K562 (cell line): ENCODE data around the gene LAPTM5. TPM values are rescaled to one million over a fixed set of nuclear protein-coding genes. Genes with fewer than 3 reads are reported as not detected.

Experiments
- ARHGAP35 ChIP-seq: fragments of 450-650 bp; IDR thresholded peaks from 2 replicates; pipeline ENCODE4 v1.6.1; 2018; ENCODE audit not compliant: partially characterized antibody
- CEBPB ChIP-seq: fragments of 450-650 bp; IDR thresholded peaks from 2 replicates; pipeline ENCODE4 v1.6.1; 2016; ENCODE audit warnings: missing genetic modification characterization, missing compliant biosample characterization
- E2F8 ChIP-seq: fragments of 450-650 bp; IDR thresholded peaks from 2 replicates; pipeline ENCODE4 v1.7.1; 2018; ENCODE audit warnings: mild to moderate bottlenecking, low read depth; ENCODE audit not compliant: partially characterized antibody
- ERF ChIP-seq: fragments of 450-650 bp; formaldehyde crosslinking; IDR thresholded peaks from 2 replicates; pipeline ENCODE4 v1.4.0; 2020; ENCODE audit warnings: mild to moderate bottlenecking, mixed read lengths
- PCBP2 ChIP-seq: fragments of 200-400 bp; formaldehyde crosslinking; IDR thresholded peaks from 2 replicates; pipeline ENCODE4 v1.6.1; 2018; ENCODE audit warnings: low read length, low read depth, mild to moderate bottlenecking, moderate library complexity; ENCODE audit not compliant: poor library complexity, severe bottlenecking
- RBFOX2 ChIP-seq: fragments of 200-400 bp; formaldehyde crosslinking; IDR thresholded peaks from 2 replicates; pipeline ENCODE4 v1.6.1; 2017; ENCODE audit warnings: low read depth, mild to moderate bottlenecking, low read length, moderate library complexity
- RBM25 ChIP-seq: fragments of 200-400 bp; formaldehyde crosslinking; IDR thresholded peaks from 2 replicates; pipeline ENCODE4 v1.6.1; 2018; ENCODE audit warnings: low read length, low read depth, moderate library complexity; ENCODE audit not compliant: severe bottlenecking
- RFX7 ChIP-seq: fragments of 250-450 bp; sonication (Bioruptor Pico); IDR thresholded peaks from 2 replicates; pipeline ENCODE4 v1.5.1; 2021; ENCODE audit warnings: mild to moderate bottlenecking
- TCF7L2 ChIP-seq: fragments of 150-350 bp; IDR thresholded peaks from 2 replicates; pipeline ENCODE4 v1.6.1; 2016; ENCODE audit warnings: low read depth, mild to moderate bottlenecking, low read length, moderate library complexity
- TEAD1 ChIP-seq, 2 experiments: fragments of 450-650 bp in 1 of 2; sonication (generic) in 1 of 2; formaldehyde crosslinking; IDR thresholded peaks; 2 replicates each; pipeline versions ENCODE4 v1.4.0 to v1.8.0; 2020 to 2022; ENCODE audit warnings: mild to moderate bottlenecking in 2 of 2, missing genetic modification reagents in 1 of 2
- ZNF184 ChIP-seq: sonication (generic); formaldehyde crosslinking; IDR thresholded peaks from 2 replicates; pipeline ENCODE4 v1.5.0; 2020; ENCODE audit warnings: missing genetic modification reagents
- ZNF384 ChIP-seq: IDR thresholded peaks from 2 replicates; pipeline ENCODE4 v1.6.1; 2012; ENCODE audit warnings: low read depth, low read length, improper control_type of control experiment
- ZZZ3 ChIP-seq: fragments of 450-650 bp; IDR thresholded peaks from 2 replicates; pipeline ENCODE4 v1.6.1; 2016; ENCODE audit warnings: antibody characterized with exemption, mild to moderate bottlenecking, moderate library complexity
- polyA plus RNA-seq, 8 experiments: library from polyadenylated mRNA; depleted of rRNA in 4 of 8; stranded (reverse) in 5 of 8; unstranded in 3 of 8; fragments of >200 nt; fragmentation: Nextera tagmentation in 2 of 8; fragmentation: Illumina TruSeq in 1 of 8; extraction: Ambion mirVana in 2 of 8; extraction: Trizol in 1 of 8; gene quantifications; 2 replicates each; pipeline versions ENCODE4 v1.2.1 to v1.2.3, GENCODE V29; 2011 to 2014; ENCODE audit warnings: inconsistent platforms in 1 of 8, missing spikeins in 1 of 8
- total RNA-seq, 7 experiments: library from RNA; depleted of rRNA in 6 of 7; stranded (reverse); fragments of >200 nt in 6 of 7; fragmentation: Illumina TruSeq in 2 of 7; extraction: Trizol in 2 of 7; gene quantifications; 2 replicates each; pipeline versions ENCODE4 v1.2.1 to v1.2.3, GENCODE V29; 2011 to 2021; ENCODE audit warnings: low replicate concordance in 1 of 7
- TF ChIP-seq, protein P1 (sequence below): fragments of 250-450 bp; sonication (Bioruptor Pico); IDR thresholded peaks from 2 replicates; pipeline ENCODE4 v1.4.0; 2020; ENCODE audit warnings: mild to moderate bottlenecking

The LAPTM5 gene
- total and polyA plus RNA-seq, 9 of the 15 experiments (the other 6 are each of a cell fraction or from before 2014, with no cell fraction given): 2.4 to 47.3 (median 20.3) TPM

GRCh38 chr1:30763651-30764248 lies 6.2 kb upstream of the LAPTM5 start (continued):
- TF ChIP-seq, protein P1, sequence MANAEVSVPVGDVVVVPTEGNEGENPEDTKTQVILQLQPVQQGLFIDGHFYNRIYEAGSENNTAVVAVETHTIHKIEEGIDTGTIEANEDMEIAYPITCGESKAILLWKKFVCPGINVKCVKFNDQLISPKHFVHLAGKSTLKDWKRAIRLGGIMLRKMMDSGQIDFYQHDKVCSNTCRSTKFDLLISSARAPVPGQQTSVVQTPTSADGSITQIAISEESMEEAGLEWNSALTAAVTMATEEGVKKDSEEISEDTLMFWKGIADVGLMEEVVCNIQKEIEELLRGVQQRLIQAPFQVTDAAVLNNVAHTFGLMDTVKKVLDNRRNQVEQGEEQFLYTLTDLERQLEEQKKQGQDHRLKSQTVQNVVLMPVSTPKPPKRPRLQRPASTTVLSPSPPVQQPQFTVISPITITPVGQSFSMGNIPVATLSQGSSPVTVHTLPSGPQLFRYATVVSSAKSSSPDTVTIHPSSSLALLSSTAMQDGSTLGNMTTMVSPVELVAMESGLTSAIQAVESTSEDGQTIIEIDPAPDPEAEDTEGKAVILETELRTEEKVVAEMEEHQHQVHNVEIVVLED: 0 out of 2 replicates have a peak, but pooled peaks have one; percentile 29
- TF ChIP-seq TEAD1 (CRISPR knock-in tag; IDR thresholded peaks at IDR 0.05) (no peak), ARHGAP35 (no peak), RFX7 (CRISPR knock-in tag) (no peak), ZNF184 (no peak), TCF7L2 (no peak), PCBP2 (no peak), RBFOX2 (no peak; the same call in 1 of the 2 replicates), ERF (peak; percentile 59), ZZZ3 (no peak), CEBPB (tag) (no peak), RBM25 (no peak), ZNF384 (no peak), E2F8 (no peak)
